Measurements from ENCODE around the gene ZBTB9. TPM values are rescaled to one million over a fixed set of nuclear protein-coding genes. Genes with fewer than 3 reads are reported as not detected.
A peak's percentile ranks its signal among the peaks of the same experiment; 100 is the strongest.

ZBTB9 gene
- polyA plus RNA-seq, 1 of the 3 experiments (the other 2 are of a cell fraction) = 5.7 TPM

DNA sequence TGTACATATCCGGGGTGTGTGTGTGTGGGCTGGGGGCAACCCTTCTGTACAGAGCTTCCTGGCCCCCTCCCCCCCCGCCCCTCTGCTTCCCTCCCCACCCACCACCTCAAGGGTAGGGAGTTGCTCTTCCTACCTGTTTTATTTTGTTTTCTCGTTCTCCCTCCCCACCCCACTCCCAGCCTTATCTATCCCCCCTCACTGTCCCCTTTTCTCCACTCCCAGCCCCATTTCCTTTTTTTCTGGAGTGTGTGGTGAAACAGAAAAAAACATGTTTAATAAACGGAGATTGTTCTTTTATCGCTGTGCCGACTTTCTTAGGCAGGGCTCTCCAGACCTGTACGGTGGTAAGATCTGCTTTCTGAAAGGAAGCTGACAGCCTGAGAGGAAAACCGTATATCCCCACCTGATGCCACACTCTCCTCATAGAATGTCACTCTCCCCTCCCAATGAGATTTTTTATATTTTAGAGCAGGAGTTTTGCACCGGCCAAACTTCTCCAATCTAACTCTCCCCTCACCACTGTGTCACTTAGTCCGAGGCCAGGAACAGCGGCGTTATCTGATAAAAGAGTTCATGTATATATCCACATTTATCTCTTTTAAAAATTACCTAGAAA is 875 bp upstream of the ZBTB9 start:
- H3F3A ChIP-seq (replicated peaks; ENCODE audit: insufficient read depth) = peaks cover 17% of the 10 kb centered on the region
- peak overlapping the region; percentile 71 for H3K9ac ChIP-seq
- 4% methylated on average over 12 of the region's 12 CpGs for WGBS (ENCODE audit: low lambda C conversion rate)
- DNase-seq = peak; percentile 51
- POLR2A ChIA-PET = interaction anchor here (0.9 to 1.5 kb wide), 4 partner anchors 8 to 126 kb away, joined by 3 to 8 read pairs (median 4); partner anchors contain the start of genes BAK1 and CUTA
- peaks cover 0 to 21% of the 10 kb centered on the region in 2 experiments; a peak in 1 of 4 replicates for H3K4me1 ChIP-seq (ENCODE audit: control insufficient read depth in 1 of 2, insufficient read depth in 2 of 2, low read depth in 1 of 2, low read length in 1 of 2)
- CTCF ChIA-PET = interaction anchor here (0.9 to 1.8 kb wide), 3 partner anchors 14 to 136 kb away, joined by 3 to 8 read pairs (median 3); no protein-coding TSS in a partner anchor
- peak overlapping the region; percentile 81 to 85 for H3K4me3 ChIP-seq (ENCODE audit: low read depth in 2 of 2, low read length in 1 of 2)
- H3K4me2 ChIP-seq = peak overlapping the region; percentile 82
- H4K20me1 ChIP-seq (ENCODE audit: insufficient read depth) = no peaks in the 10 kb centered on the region
- H3K27ac ChIP-seq (ENCODE audit: low read depth in 2 of 2, low read length in 1 of 2) = peak overlapping the region; percentile 57 to 79; a peak in 3 of 4 replicates
- peaks cover 10 to 30% of the 10 kb centered on the region in 2 experiments for H3K36me3 ChIP-seq (replicated peaks in 1 of 2; ENCODE audit: control insufficient read depth in 1 of 2, insufficient read depth in 2 of 2, low read length in 1 of 2)
- H2AFZ ChIP-seq (ENCODE audit: low read depth) = 0 out of 2 replicates have a peak overlapping the region, but pooled peaks have one; percentile 45
- H3K79me2 ChIP-seq (ENCODE audit: insufficient read depth) = peaks cover 32% of the 10 kb centered on the region
- no peaks in the 10 kb centered on the region for H3K9me2 ChIP-seq
- TF ChIP-seq NRF1 (IDR thresholded peaks at IDR 0.05; ENCODE audit: low read depth, low read length) (no peak), USF2 (IDR thresholded peaks at IDR 0.05; ENCODE audit: borderline replicate concordance, low read depth, low read length) (no peak), JUND (IDR thresholded peaks at IDR 0.05) (0 out of 2 replicates have a peak, but pooled peaks have one; percentile 3)
- TF ChIP-seq, protein P1, sequence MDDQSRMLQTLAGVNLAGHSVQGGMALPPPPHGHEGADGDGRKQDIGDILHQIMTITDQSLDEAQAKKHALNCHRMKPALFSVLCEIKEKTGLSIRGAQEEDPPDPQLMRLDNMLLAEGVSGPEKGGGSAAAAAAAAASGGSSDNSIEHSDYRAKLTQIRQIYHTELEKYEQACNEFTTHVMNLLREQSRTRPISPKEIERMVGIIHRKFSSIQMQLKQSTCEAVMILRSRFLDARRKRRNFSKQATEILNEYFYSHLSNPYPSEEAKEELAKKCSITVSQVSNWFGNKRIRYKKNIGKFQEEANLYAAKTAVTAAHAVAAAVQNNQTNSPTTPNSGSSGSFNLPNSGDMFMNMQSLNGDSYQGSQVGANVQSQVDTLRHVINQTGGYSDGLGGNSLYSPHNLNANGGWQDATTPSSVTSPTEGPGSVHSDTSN (IDR thresholded peaks at IDR 0.05) = no peak
- no peaks in the 10 kb centered on the region for H3K9me3 ChIP-seq
- H3K27me3 ChIP-seq (ENCODE audit: insufficient read depth) = no peaks in the 10 kb centered on the region

- ChIA-PET CTCF (interaction anchor here (1.3 to 2.0 kb wide), 4 partner anchors 14 to 130 kb away, joined by 3 to 8 read pairs (median 4); no protein-coding TSS in a partner anchor), POLR2A (interaction anchor here (1.5 to 1.7 kb wide), 2 partner anchors 24 to 37 kb away, joined by 8 to 9 read pairs; partner anchors contain the start of gene CUTA)
- H3K9me2 ChIP-seq = no peaks in the 10 kb centered on the region
- H3K27me3 ChIP-seq (ENCODE audit: insufficient read depth) = no peaks in the 10 kb centered on the region
- no peaks in the 10 kb centered on the region for H4K20me1 ChIP-seq (ENCODE audit: insufficient read depth)
- peaks cover 10% of the 10 kb centered on the region for H3F3A ChIP-seq (replicated peaks; ENCODE audit: insufficient read depth)
- H3K79me2 ChIP-seq (ENCODE audit: insufficient read depth) = peaks cover 32% of the 10 kb centered on the region
- no peaks in the 10 kb centered on the region for H3K9me3 ChIP-seq
- H3K36me3 ChIP-seq (replicated peaks in 1 of 2; ENCODE audit: control insufficient read depth in 1 of 2, insufficient read depth in 2 of 2, low read length in 1 of 2) = peaks cover 10 to 21% of the 10 kb centered on the region in 2 experiments
- H3K27ac ChIP-seq (ENCODE audit: low read depth in 2 of 2, low read length in 1 of 2) = peak overlapping the region in 1 of 2 experiments; percentile 18; a peak in 2 of 4 replicates
- peak overlapping the region; percentile 85; the same call in 1 of the 2 replicates for H2AFZ ChIP-seq (ENCODE audit: low read depth)
- peak overlapping the region; percentile 71 for H3K9ac ChIP-seq
- H3K4me1 ChIP-seq (ENCODE audit: control insufficient read depth in 1 of 2, insufficient read depth in 2 of 2, low read depth in 1 of 2, low read length in 1 of 2) = peaks cover 0 to 21% of the 10 kb centered on the region in 2 experiments; a peak in 1 of 4 replicates
- peak overlapping the region; percentile 81 to 85 for H3K4me3 ChIP-seq (ENCODE audit: low read depth in 2 of 2, low read length in 1 of 2)
- H3K4me2 ChIP-seq = peak overlapping the region; percentile 82
- 11% methylated on average over 14 of the region's 16 CpGs for WGBS (ENCODE audit: low lambda C conversion rate)
- peak; percentile 16 for DNase-seq
- no peak for TF ChIP-seq JUND (IDR thresholded peaks at IDR 0.05)
- TF ChIP-seq POLR2AphosphoS5 (IDR thresholded peaks at IDR 0.05; ENCODE audit: low read depth, low read length) = no peak
- TF ChIP-seq GABPA (IDR thresholded peaks at IDR 0.05; ENCODE audit: low read depth) = no peak
- TF ChIP-seq, protein P2, sequence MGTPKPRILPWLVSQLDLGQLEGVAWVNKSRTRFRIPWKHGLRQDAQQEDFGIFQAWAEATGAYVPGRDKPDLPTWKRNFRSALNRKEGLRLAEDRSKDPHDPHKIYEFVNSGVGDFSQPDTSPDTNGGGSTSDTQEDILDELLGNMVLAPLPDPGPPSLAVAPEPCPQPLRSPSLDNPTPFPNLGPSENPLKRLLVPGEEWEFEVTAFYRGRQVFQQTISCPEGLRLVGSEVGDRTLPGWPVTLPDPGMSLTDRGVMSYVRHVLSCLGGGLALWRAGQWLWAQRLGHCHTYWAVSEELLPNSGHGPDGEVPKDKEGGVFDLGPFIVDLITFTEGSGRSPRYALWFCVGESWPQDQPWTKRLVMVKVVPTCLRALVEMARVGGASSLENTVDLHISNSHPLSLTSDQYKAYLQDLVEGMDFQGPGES (IDR thresholded peaks at IDR 0.05; ENCODE audit: low read depth, low read length) = no peak
Measured at GRCh38 chr6:33455051-33455450, 675 bp downstream of the ZBTB9 start.
